ENCODE measurements around the gene OAT.
"Not testable (repeated sequence)": the region's sequence is repeated elsewhere in the genome, so short reads cannot be mapped to it uniquely, and the experiment has no call there.

OAT gene

GRCh38 chr10:124375691-124376090, 43.0 kb downstream of the OAT start:
- no peak for DNase-seq

- DNase-seq = no peak
These were observed 43.4 kb downstream of the OAT start for GRCh38 chr10:124375353-124375614.

GRCh38 chr10:124374535-124375352, 44.0 kb downstream of the OAT start:
- no peak for DNase-seq

- DNase-seq = no peak
These were observed 45.8 kb downstream of the OAT start for GRCh38 chr10:124372899-124373298.

- DNase-seq = no peak
These were observed 48.3 kb downstream of the OAT start for GRCh38 chr10:124370426-124370825.

- DNase-seq = no peak
These were observed 48.7 kb downstream of the OAT start for GRCh38 chr10:124369986-124370385.

- not testable (repeated sequence) for DNase-seq
These were observed 49.2 kb downstream of the OAT start for GRCh38 chr10:124369533-124369932.

GRCh38 chr10:124369066-124369465, 49.7 kb downstream of the OAT start:
- no peak for DNase-seq

GRCh38 chr10:124367936-124368335, 50.8 kb downstream of the OAT start:
- DNase-seq = no peak

GRCh38 chr10:124367414-124367813, 51.3 kb downstream of the OAT start:
- DNase-seq = no peak

- no peak for DNase-seq
These were observed 51.9 kb downstream of the OAT start for GRCh38 chr10:124366825-124367224.

GRCh38 chr10:124366343-124366742, 52.4 kb downstream of the OAT start:
- no peak for DNase-seq

GRCh38 chr10:124364674-124365073, 54.0 kb downstream of the OAT start:
- DNase-seq = peak in 1 of 2 experiments; percentile 6

- DNase-seq = no peak
These were observed 56.2 kb downstream of the OAT start for GRCh38 chr10:124362568-124362967.

GRCh38 chr10:124359336-124359832, 59.3 kb downstream of the OAT start:
- no peak for DNase-seq

GRCh38 chr10:124357561-124357885, 61.2 kb downstream of the OAT start:
- DNase-seq = no peak

- no peak for DNase-seq
These were observed 61.8 kb downstream of the OAT start for GRCh38 chr10:124356701-124357560.

- DNase-seq = peak in 1 of 2 experiments; percentile 7
These were observed 64.0 kb downstream of the OAT start for GRCh38 chr10:124354411-124355382.

- DNase-seq = no peak
These were observed 64.8 kb downstream of the OAT start for GRCh38 chr10:124353896-124354295.

GRCh38 chr10:124353091-124353815, 65.5 kb downstream of the OAT start:
- no peak for DNase-seq

- DNase-seq = no peak
These were observed 67.1 kb downstream of the OAT start for GRCh38 chr10:124351481-124352220.

- DNase-seq = no peak
These were observed 67.9 kb downstream of the OAT start for GRCh38 chr10:124350806-124351205.
